Stimulated activated CD8-positive, alpha-beta memory T cell treated with anti-CD3 and anti-CD28 coated beads, Interleukin-7, amount 100 ng/mL, for 4 hours (primary cell): ENCODE measurements around the gene SMIM22.

Source experiments
- DNase-seq, 2 donors: peaks; one replicate each; pipeline ENCODE4 v3.0.0-alpha.2; 2020; ENCODE audit warnings: low read depth in 2 of 2

SMIM22 gene

GRCh38 chr16:4814542-4815173, 19.5 kb downstream of the SMIM22 start:
- DNase-seq, result no peak

- no peak for DNase-seq
Measured at GRCh38 chr16:4820652-4821051, 25.5 kb downstream of the SMIM22 start.

- DNase-seq, result no peak
Measured at GRCh38 chr16:4825196-4825595, 30.0 kb downstream of the SMIM22 start.

- DNase-seq, result no peak
Measured at GRCh38 chr16:4826526-4826925, 31.4 kb downstream of the SMIM22 start.

- DNase-seq, result no peak
Measured at GRCh38 chr16:4826980-4827379, 31.8 kb downstream of the SMIM22 start.

- DNase-seq, result no peak
Measured at GRCh38 chr16:4828567-4829321, 33.6 kb downstream of the SMIM22 start.

GRCh38 chr16:4830408-4830807, 35.2 kb downstream of the SMIM22 start:
- DNase-seq, result no peak

- DNase-seq, result no peak
Measured at GRCh38 chr16:4831616-4832015, 36.4 kb downstream of the SMIM22 start.

GRCh38 chr16:4832698-4833343, 37.7 kb downstream of the SMIM22 start:
- DNase-seq, result no peak

GRCh38 chr16:4833584-4833983, 38.4 kb downstream of the SMIM22 start:
- no peak for DNase-seq

- no peak for DNase-seq
Measured at GRCh38 chr16:4836727-4837126, 41.6 kb downstream of the SMIM22 start.

GRCh38 chr16:4837733-4838501, 42.7 kb downstream of the SMIM22 start:
- DNase-seq, result no peak

GRCh38 chr16:4839942-4840341, 44.8 kb downstream of the SMIM22 start:
- DNase-seq, result no peak

GRCh38 chr16:4840984-4841383, 45.8 kb downstream of the SMIM22 start:
- no peak for DNase-seq
